Erythroblast (primary cell): ENCODE data around the gene BTBD16.

Source experiments
- GATA1 ChIP-seq: IDR thresholded peaks from 2 replicates; pipeline ENCODE4 v1.6.1; 2011; ENCODE audit warnings: low read depth, mild to moderate bottlenecking, control low read depth, low read length, moderate library complexity
- POLR2A ChIP-seq: IDR thresholded peaks from 2 replicates; pipeline ENCODE4 v1.6.1; 2011; ENCODE audit warnings: mild to moderate bottlenecking, low read length

- no peak for TF ChIP-seq POLR2A
- no peak for TF ChIP-seq GATA1
Observed at GRCh38 chr10:122264436-122264835, 6.7 kb upstream of the BTBD16 start.
